K562 (cell line): ENCODE data around the gene LRRC70. TPM values are rescaled to one million over a fixed set of nuclear protein-coding genes. Genes with fewer than 3 reads are reported as not detected.

Experiments
- HNRNPUL1 ChIP-seq: fragments of 200-400 bp; formaldehyde crosslinking; IDR thresholded peaks from 2 replicates; pipeline ENCODE4 v1.6.1; 2017; ENCODE audit warnings: low read length
- ILF3 ChIP-seq: fragments of 450-650 bp; IDR thresholded peaks from 2 replicates; pipeline ENCODE4 v1.6.1; 2018; ENCODE audit warnings: antibody characterized with exemption, mild to moderate bottlenecking, moderate library complexity, borderline replicate concordance
- JUNB ChIP-seq: fragments of 450-650 bp; formaldehyde crosslinking; conservative IDR thresholded peaks from 2 replicates; pipeline ENCODE4 v1.4.0; 2020; ENCODE audit warnings: mild to moderate bottlenecking
- TFE3 ChIP-seq: fragments of 450-650 bp; formaldehyde crosslinking; IDR thresholded peaks from 2 replicates; pipeline ENCODE4 v1.4.0; 2020; ENCODE audit warnings: mild to moderate bottlenecking, mixed read lengths
- ZNF217 ChIP-seq: sonication (generic); formaldehyde crosslinking; IDR thresholded peaks from 2 replicates; pipeline ENCODE4 v1.8.0; 2022; ENCODE audit warnings: mild to moderate bottlenecking, missing genetic modification reagents
- ZNF318 ChIP-seq, 2 experiments: fragments of 450-650 bp; IDR thresholded peaks; 2 replicates each; pipeline ENCODE4 v1.6.1; 2016; ENCODE audit warnings: mild to moderate bottlenecking in 2 of 2, borderline replicate concordance in 1 of 2, low read depth in 1 of 2, moderate library complexity in 1 of 2
- polyA plus RNA-seq, 8 experiments: library from polyadenylated mRNA; depleted of rRNA in 4 of 8; stranded (reverse) in 5 of 8; unstranded in 3 of 8; fragments of >200 nt; fragmentation: Nextera tagmentation in 2 of 8; fragmentation: Illumina TruSeq in 1 of 8; extraction: Ambion mirVana in 2 of 8; extraction: Trizol in 1 of 8; gene quantifications; 2 replicates each; pipeline versions ENCODE4 v1.2.1 to v1.2.3, GENCODE V29; 2011 to 2014; ENCODE audit warnings: inconsistent platforms in 1 of 8, missing spikeins in 1 of 8
- total RNA-seq, 7 experiments: library from RNA; depleted of rRNA in 6 of 7; stranded (reverse); fragments of >200 nt in 6 of 7; fragmentation: Illumina TruSeq in 2 of 7; extraction: Trizol in 2 of 7; gene quantifications; 2 replicates each; pipeline versions ENCODE4 v1.2.1 to v1.2.3, GENCODE V29; 2011 to 2021; ENCODE audit warnings: low replicate concordance in 1 of 7

Gene LRRC70
- total and polyA plus RNA-seq, 9 of the 15 experiments (the other 6 are each of a cell fraction or from before 2014, with no cell fraction given) = 0.21 to 2.1 (median 0.73) TPM

GRCh38 chr5:62596691-62597090 lies 18.1 kb downstream of the LRRC70 start (continued):
- TF ChIP-seq ZNF318 (IDR thresholded peaks at IDR 0.05; ENCODE audit: borderline replicate concordance in 1 of 2, low read depth in 1 of 2) = no peak
- TF ChIP-seq ZNF217 = no peak
- TF ChIP-seq ILF3 = no peak
- TF ChIP-seq JUNB (CRISPR knock-in tag) = no peak
- TF ChIP-seq HNRNPUL1 = no peak
- no peak for TF ChIP-seq TFE3 (CRISPR knock-in tag)
